HFF-Myc (cell line): Measurements from ENCODE around the gene BCL2L12.

Experiments used
- DNase-seq: peaks from one replicate; pipeline ENCODE4 v3.0.0-alpha.2; 2011; ENCODE audit warnings: low read depth; ENCODE audit errors: extremely low read depth
- H3K4me3 ChIP-seq: replicated peaks from 2 replicates; pipeline ENCODE4 v1.5.1; 2011; ENCODE audit warnings: low read depth, mild to moderate bottlenecking, control low read depth, low read length
- TF ChIP-seq, protein P1 (sequence below): IDR thresholded peaks from 2 replicates; pipeline ENCODE4 v1.5.1; 2012; ENCODE audit warnings: mild to moderate bottlenecking, low read depth, low read length, control low read depth; ENCODE audit errors: missing control alignments

BCL2L12 gene

DNA sequence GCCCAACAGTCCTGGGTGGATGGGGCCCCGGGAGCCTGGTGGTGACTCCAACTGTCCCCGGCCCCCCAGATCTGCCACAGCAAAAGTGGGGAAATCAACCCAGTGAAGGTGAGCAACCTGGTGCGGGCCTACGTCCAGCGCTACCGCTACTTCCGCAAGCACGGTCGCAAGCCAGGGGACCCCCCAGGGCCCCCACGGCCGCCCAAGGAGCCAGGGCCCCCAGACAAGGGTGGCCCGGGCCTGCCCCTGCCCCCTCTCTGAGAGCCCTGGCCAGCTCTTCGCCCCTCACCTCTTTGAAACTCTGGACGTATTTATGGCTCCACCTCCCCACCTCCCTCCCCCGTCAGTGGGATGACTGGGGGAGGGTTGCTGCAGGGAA is 7.6 kb upstream of the BCL2L12 start:
- TF ChIP-seq, protein P1, sequence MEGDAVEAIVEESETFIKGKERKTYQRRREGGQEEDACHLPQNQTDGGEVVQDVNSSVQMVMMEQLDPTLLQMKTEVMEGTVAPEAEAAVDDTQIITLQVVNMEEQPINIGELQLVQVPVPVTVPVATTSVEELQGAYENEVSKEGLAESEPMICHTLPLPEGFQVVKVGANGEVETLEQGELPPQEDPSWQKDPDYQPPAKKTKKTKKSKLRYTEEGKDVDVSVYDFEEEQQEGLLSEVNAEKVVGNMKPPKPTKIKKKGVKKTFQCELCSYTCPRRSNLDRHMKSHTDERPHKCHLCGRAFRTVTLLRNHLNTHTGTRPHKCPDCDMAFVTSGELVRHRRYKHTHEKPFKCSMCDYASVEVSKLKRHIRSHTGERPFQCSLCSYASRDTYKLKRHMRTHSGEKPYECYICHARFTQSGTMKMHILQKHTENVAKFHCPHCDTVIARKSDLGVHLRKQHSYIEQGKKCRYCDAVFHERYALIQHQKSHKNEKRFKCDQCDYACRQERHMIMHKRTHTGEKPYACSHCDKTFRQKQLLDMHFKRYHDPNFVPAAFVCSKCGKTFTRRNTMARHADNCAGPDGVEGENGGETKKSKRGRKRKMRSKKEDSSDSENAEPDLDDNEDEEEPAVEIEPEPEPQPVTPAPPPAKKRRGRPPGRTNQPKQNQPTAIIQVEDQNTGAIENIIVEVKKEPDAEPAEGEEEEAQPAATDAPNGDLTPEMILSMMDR = no peak
- H3K4me3 ChIP-seq = no peak overlapping the region
- DNase-seq = no peak

DNA sequence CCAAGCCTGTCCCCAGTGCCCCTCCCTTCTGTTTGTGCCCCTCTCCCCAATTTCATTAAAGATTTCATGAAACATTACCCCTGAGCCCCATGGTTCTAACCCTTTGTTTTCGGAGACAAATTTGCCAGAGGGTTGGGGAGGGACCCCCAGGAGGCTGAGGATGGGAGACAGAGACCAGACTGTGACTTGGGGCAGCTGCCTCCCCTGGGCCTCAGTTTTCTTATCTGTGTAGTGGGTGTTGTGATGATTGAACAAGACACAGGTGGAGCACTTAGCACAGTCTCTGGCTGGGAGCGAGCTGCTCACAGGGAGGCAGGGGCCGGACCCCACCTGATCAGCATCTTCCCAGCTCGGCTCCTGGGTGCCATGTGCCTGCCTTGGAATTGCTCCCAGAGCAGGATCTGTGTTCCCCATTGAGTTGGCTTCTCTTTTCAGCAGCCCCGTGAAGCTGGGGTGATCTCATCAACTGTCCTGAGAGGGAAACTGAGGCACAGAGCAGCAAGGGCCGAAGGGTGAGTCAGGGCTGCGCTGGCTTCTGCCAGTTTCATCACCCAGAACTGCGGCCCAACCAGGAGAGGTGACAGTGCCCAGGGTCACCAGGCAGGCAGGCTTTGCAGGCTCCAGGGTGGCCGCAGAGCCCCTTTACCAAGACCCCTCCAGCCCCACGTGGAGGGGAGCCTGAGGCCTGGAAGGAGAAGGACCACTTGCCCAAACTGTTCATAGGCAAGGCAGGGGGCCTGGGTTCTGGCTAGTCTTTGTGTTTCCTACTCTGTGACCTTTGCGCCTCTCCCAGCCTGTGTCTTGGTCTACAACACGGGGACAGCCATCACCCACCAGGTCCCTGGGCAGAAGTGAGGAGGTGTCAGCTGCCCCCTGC is 6.9 kb upstream of the BCL2L12 start:
- TF ChIP-seq, protein P1 = no peak
- DNase-seq = no peak
- no peak overlapping the region for H3K4me3 ChIP-seq

DNA sequence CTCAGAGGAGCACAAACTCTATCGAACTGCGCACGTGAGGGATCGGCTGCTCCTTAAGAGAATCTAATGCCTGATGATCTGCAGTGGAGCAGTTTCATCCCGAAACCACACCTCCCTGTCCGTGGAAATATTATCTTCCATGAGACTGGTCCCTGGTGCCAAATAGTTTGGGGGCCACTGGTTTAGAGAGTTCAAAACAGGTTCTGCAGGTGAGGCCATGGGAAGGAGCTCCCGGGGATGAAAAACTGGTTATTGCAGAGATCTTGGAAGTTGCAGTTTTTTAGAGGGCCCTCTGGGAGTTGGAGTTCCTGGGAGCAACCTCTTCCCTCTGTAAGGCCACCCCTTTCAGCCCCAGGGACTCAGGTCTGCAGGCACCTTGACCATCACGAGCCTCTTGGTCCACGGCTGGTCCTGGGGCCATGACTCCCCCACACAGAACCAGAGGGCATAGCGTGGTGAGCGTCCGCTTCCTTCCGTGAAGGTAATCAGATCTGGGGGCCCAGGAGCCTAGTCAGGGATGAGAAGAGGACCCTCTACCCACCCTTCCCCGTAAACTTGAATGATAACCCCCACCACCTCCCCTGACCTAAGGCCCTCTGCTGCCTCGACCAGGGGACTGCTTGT is 5.3 kb upstream of the BCL2L12 start:
- TF ChIP-seq, protein P1 = no peak
- DNase-seq = no peak
- H3K4me3 ChIP-seq = no peak overlapping the region

DNA sequence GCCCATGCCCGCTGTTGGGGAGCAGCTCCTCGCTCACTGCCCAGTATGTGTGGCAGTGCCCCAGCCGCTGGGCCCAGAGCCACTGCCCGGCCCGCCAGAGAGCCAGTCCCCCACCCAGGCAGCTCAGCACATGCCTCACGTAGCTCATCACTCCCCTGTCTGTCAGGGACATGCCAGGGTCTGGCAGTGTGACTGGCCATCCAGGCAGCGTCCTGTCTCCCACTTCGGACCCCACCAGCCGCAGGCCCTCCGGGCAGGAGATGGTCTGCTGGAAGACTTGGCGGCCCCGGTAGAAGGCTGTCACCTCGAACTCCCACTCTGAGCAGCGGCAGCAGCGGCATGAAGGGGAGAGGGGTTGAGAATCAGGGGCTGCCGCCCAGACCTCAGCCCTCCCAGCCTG is 3.7 kb upstream of the BCL2L12 start:
- TF ChIP-seq, protein P1 = no peak
- no peak for DNase-seq
- H3K4me3 ChIP-seq = no peak overlapping the region

DNA sequence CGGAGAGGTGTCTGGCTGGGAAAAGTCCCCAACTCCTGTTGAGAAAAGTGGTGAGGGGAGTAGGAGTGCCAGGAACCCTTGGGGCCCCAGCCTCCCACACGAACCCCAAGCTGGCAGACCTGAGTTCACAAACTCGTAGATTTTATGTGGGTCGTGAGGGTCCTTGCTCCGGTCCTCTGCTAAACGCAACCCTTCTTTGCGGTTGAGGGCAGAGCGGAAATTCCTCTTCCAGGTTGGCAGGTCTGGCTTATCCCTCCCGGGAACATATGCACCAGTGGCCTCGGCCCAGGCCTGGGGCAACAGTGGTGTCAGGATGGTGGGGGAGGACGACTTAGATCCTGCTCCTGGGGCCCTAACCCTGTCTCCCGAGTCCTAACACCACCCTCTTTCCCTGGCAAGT is 2.5 kb upstream of the BCL2L12 start:
- DNase-seq = no peak
- TF ChIP-seq, protein P1 = no peak
- no peak overlapping the region for H3K4me3 ChIP-seq

DNA sequence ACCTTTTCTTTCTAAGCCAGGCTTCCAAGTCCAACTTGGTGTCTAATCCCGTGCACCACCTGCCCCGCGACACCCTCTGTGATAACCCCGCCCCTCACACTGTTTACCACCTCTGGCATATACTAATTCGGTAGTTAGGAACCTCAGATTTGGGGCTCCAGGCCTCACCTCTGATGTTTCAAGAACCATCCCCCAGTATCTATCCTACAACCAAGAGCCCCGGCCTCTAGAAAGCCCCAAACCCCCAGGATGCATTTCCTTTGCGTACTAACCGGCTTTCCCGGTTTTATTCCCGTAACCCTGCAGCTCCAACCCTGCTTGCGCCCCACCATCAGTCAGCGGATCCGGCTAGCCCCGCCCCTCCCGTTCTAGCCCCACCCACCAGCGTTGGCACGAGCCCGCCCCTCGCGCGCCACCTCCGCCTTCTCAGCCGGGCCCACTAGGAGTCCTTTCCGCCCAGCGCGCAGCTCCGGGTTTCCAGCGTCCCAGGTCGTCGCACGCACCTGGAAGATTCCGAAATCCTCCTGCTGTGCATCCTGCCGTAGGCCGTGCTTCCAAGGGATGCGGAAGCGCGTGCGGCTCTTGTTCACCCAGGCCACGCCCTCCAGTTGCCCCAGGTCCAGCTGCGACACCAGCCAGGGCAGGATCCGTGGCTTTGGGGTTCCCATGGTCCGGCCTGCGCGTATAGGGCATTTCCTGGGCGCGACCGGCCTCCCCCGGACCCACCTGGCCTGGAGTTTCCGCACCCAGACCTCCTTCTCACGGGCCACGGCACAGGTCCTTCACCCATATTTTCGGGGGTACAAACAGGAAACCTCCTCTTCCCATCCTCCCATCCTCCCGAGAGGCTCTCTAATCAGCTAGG is 1.3 kb upstream of the BCL2L12 start:
- TF ChIP-seq, protein P1 = no peak
- no peak for DNase-seq

More for the DNA sequence above, 1.3 kb upstream of the BCL2L12 start:
- peak overlapping the region; percentile 78 for H3K4me3 ChIP-seq
